GM10266 (cell line): ENCODE measurements around the gene FABP6.

Source experiments
- DNase-seq: peaks from one replicate; pipeline ENCODE4 v3.0.0; 2012; ENCODE audit errors: extremely low spot score
- CTCF ChIP-seq: IDR thresholded peaks from 2 replicates; pipeline ENCODE4 v1.5.1; 2012; ENCODE audit warnings: mild to moderate bottlenecking, low read depth; ENCODE audit not compliant: control insufficient read depth, insufficient read depth; ENCODE audit errors: missing control alignments

FABP6 gene

GRCh38 chr5:160284291-160284873 is 55.1 kb downstream of the FABP6 start:
- TF ChIP-seq CTCF, result no peak
- DNase-seq, result no peak

- TF ChIP-seq CTCF, result no peak
- DNase-seq, result no peak
Observed at GRCh38 chr5:160285316-160285715, 56.0 kb downstream of the FABP6 start.

- TF ChIP-seq CTCF, result no peak
- DNase-seq, result no peak
Observed at GRCh38 chr5:160286947-160287346, 57.6 kb downstream of the FABP6 start.

GRCh38 chr5:160287378-160288051 is 58.2 kb downstream of the FABP6 start:
- no peak for DNase-seq
- TF ChIP-seq CTCF, result no peak
